Stimulated activated CD8-positive, alpha-beta memory T cell treated with anti-CD3 and anti-CD28 coated beads, Interleukin-7, amount 100 ng/mL, for 48 hours (primary cell): ENCODE results near the gene TROAP.
"Not testable (repeated sequence)": the region's sequence is repeated elsewhere in the genome, so short reads cannot be mapped to it uniquely, and the experiment has no call there.

Source experiments
- DNase-seq, 2 donors: peaks; one replicate each; pipeline ENCODE4 v3.0.0-alpha.2; 2020; ENCODE audit warnings: low read depth in 1 of 2; ENCODE audit errors: extremely low read depth in 1 of 2

Gene TROAP

GRCh38 chr12:49366096-49366651 lies 43.1 kb downstream of the TROAP start:
- no peak for DNase-seq

- peak; percentile 72 to 87 for DNase-seq
Observed at GRCh38 chr12:49366652-49367380, 43.8 kb downstream of the TROAP start.

GRCh38 chr12:49367381-49368239 lies 44.6 kb downstream of the TROAP start, which contains the start of gene SPATS2:
TSS of gene SPATS2 (plus strand) at chr12:49367462. CDS start at chr12:49461013, 93,551 bp downstream.
- DNase-seq = peak in 1 of 2 donors; percentile 87

GRCh38 chr12:49368240-49368600 lies 45.2 kb downstream of the TROAP start:
- DNase-seq = no peak

- DNase-seq = no peak
Observed at GRCh38 chr12:49369411-49370145, 46.5 kb downstream of the TROAP start.

- DNase-seq = no peak
Observed at GRCh38 chr12:49370539-49370938, 47.5 kb downstream of the TROAP start.

GRCh38 chr12:49375406-49375805 lies 52.4 kb downstream of the TROAP start:
- DNase-seq = no peak

GRCh38 chr12:49377386-49377785 lies 54.3 kb downstream of the TROAP start:
- DNase-seq = no peak

- not testable (repeated sequence) for DNase-seq
Observed at GRCh38 chr12:49380184-49380583, 57.1 kb downstream of the TROAP start.
